Testis (tissue), 3 donors: Measurements from ENCODE around the gene IFT43. TPM values are rescaled to one million over a fixed set of nuclear protein-coding genes. Genes with fewer than 3 reads are reported as not detected.

ENCODE experiments used
- DNase-seq: peaks from one replicate; pipeline ENCODE4 v3.0.0-alpha.2; 2019
- H3K27ac ChIP-seq, 2 donors: fragments of 200-600 bp; sonication (generic); one replicate each; pipeline ENCODE4 v1.5.1; 2019
- H3K27me3 ChIP-seq: fragments of 200-600 bp; sonication (generic); one replicate; pipeline ENCODE4 v1.5.1; 2019
- H3K36me3 ChIP-seq: fragments of 200-600 bp; sonication (generic); one replicate; pipeline ENCODE4 v1.5.1; 2017; ENCODE audit warnings: low read depth; ENCODE audit errors: missing control alignments
- H3K4me1 ChIP-seq: fragments of 200-600 bp; sonication (generic); one replicate; pipeline ENCODE4 v1.5.1; 2019
- H3K4me3 ChIP-seq, 2 donors: fragments of 200-600 bp; sonication (generic); one replicate each; pipeline ENCODE4 v1.5.1; 2017 to 2019
- H3K9me3 ChIP-seq: fragments of 200-600 bp; sonication (generic); one replicate; pipeline ENCODE4 v1.5.1; 2017
- CTCF ChIP-seq, 3 experiments: fragments of 450-650 bp in 2 of 3; fragments of 200-600 bp in 1 of 3; sonication (generic) in 1 of 3; IDR thresholded peaks; one replicate each; pipeline ENCODE4 v1.5.1; 2016 to 2019; ENCODE audit warnings: antibody characterized with exemption in 3 of 3, mild to moderate bottlenecking in 2 of 3, moderate library complexity in 1 of 3
- POLR2A ChIP-seq: fragments of 450-650 bp; IDR thresholded peaks from one replicate; pipeline ENCODE4 v1.6.1; 2017; ENCODE audit warnings: antibody characterized with exemption, mild to moderate bottlenecking, moderate library complexity
- WGBS, 2 donors: methylation state at CpG; one replicate each; pipeline ENCODE4 v1.1.5; 2018; 5-methylcytosine and 5-hydroxymethylcytosine counted together
- intact Hi-C: fragments of 100-400 bp; cut with DNase I; formaldehyde crosslinking; loops from one replicate; pipeline ENCODE4 v1.15.1; 2023; ENCODE audit warnings: low total_unique reads
- polyA plus RNA-seq: library from polyadenylated mRNA; stranded (reverse); fragments of 350-450 nt; fragmentation: Illumina TruSeq; extraction: RNeasy Lipid Tissue Mini Kit (QIAGEN cat#74804); gene quantifications from one replicate; pipeline ENCODE4 v1.2.3, GENCODE V29; 2014; ENCODE audit warnings: low read depth, low replicate concordance; ENCODE audit not compliant: insufficient read depth
- total RNA-seq, 2 donors: library from RNA; depleted of rRNA; stranded (reverse); fragments of >200 nt; gene quantifications; one replicate each; pipeline ENCODE4 v1.2.3, GENCODE V29; 2016

IFT43 gene
- total and polyA plus RNA-seq, 3 donors from 2014 or later, result 55.1 to 85.4 (median 68.4) TPM

GRCh38 chr14:76133103-76133502 is 147.5 kb downstream of the IFT43 start:
- H3K9me3 ChIP-seq, result no peaks in the 10 kb centered on the region
- 22 to 32% methylated on average over 4 of the region's 4 CpGs for WGBS, 2 donors
- H3K36me3 ChIP-seq, result no peaks in the 10 kb centered on the region
- TF ChIP-seq POLR2A (no peak), CTCF (IDR thresholded peaks at IDR 0.05) (no peak)
- DNase-seq, result no peak
- no peaks in the 10 kb centered on the region for H3K27me3 ChIP-seq
- intact Hi-C loops, result no loop called here
- H3K4me3 ChIP-seq, result no peak overlapping the region
- no peak overlapping the region for H3K27ac ChIP-seq
- no peaks in the 10 kb centered on the region for H3K4me1 ChIP-seq

Other genes with a start within 250 kb of the IFT43 start
- gene TGFB3, start 3.8 kb upstream of the IFT43 start, total RNA-seq, result 10 to 100 TPM in 1 of 2 donors, 1 to 10 TPM in 1; 9.4 to 15.2 TPM
- gene TGFB3, start 3.8 kb upstream of the IFT43 start, polyA plus RNA-seq, result 18.0 TPM
- 10 to 100 TPM; 74.5 to 87.2 TPM for gene GPATCH2L, start 166.2 kb downstream of the IFT43 start, total RNA-seq
- gene GPATCH2L, start 166.2 kb downstream of the IFT43 start, polyA plus RNA-seq, result 39.9 TPM